Measurements from ENCODE around the gene COL8A1.

DNA sequence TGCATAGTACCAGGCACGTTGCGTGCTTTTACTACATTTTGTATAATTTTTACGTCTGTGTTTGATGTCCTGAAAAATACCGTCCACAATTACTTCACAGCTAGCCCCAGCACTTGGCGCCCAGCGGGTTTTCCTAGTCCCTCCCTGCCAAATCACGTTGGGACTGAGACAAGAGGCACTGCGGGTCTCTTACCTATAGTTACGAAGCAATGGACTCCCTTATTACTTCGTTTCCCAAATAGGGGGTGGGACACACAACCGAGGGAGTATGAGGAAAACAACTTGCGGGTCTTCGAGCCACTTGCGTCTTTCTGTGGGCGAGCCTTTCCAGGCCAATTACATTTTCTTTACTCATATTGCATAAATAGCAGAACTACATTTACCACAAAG lies 178.6 kb downstream of the COL8A1 start:
- TF ChIP-seq BHLHE40 (IDR thresholded peaks at IDR 0.05; ENCODE audit: borderline replicate concordance): no peak
- no peak for TF ChIP-seq FOXM1 (IDR thresholded peaks at IDR 0.05; ENCODE audit: borderline replicate concordance)
- TF ChIP-seq SP1 (IDR thresholded peaks at IDR 0.05): no peak
- TF ChIP-seq, protein P1, sequence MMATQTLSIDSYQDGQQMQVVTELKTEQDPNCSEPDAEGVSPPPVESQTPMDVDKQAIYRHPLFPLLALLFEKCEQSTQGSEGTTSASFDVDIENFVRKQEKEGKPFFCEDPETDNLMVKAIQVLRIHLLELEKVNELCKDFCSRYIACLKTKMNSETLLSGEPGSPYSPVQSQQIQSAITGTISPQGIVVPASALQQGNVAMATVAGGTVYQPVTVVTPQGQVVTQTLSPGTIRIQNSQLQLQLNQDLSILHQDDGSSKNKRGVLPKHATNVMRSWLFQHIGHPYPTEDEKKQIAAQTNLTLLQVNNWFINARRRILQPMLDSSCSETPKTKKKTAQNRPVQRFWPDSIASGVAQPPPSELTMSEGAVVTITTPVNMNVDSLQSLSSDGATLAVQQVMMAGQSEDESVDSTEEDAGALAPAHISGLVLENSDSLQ (IDR thresholded peaks at IDR 0.05): no peak
- no peak for TF ChIP-seq FOXK2 (IDR thresholded peaks at IDR 0.05)
- no peak for TF ChIP-seq ZNF384 (IDR thresholded peaks at IDR 0.05)
- no peak for TF ChIP-seq TARDBP (IDR thresholded peaks at IDR 0.05)
- TF ChIP-seq LEF1 (IDR thresholded peaks at IDR 0.05; ENCODE audit: borderline replicate concordance): no peak
